Stimulated activated naive B cell treated with anti-CD40 and anti-IgM and Interleukin-4, amounts not matched to agents 10 μg/mL and 1 μg/mL and 100 μg/mL, for 72 hours (primary cell): ENCODE data around the gene COA1.

Experiments used
- ATAC-seq, 2 donors: fragments of 150-1000 bp; cut with Tn5 transposase; replicated peaks; 2 replicates each; pipeline ENCODE4 v1.10.0; 2021; ENCODE audit warnings: moderate library complexity in 1 of 2
- DNase-seq: peaks from one replicate; pipeline ENCODE4 v3.0.0; 2021
- H3K27ac Mint-ChIP-seq: one replicate; pipeline ENCODE4 v1.8.0; 2022; ENCODE audit warnings: mild to moderate bottlenecking, mixed read lengths
- H3K27me3 Mint-ChIP-seq, 2 donors: one replicate each; pipeline ENCODE4 v1.8.0; 2022; ENCODE audit warnings: mixed read lengths in 2 of 2
- H3K36me3 Mint-ChIP-seq, 2 donors: one replicate each; pipeline ENCODE4 v1.8.0; 2022; ENCODE audit warnings: mixed read lengths in 2 of 2, mild to moderate bottlenecking in 1 of 2
- H3K4me1 Mint-ChIP-seq, 2 donors: one replicate each; pipeline ENCODE4 v1.8.0; 2022; ENCODE audit warnings: mixed read lengths in 2 of 2, mild to moderate bottlenecking in 1 of 2
- H3K4me3 Mint-ChIP-seq, 2 donors: one replicate each; pipeline ENCODE4 v1.8.0; 2022; ENCODE audit warnings: mild to moderate bottlenecking in 2 of 2, mixed read lengths in 2 of 2, moderate library complexity in 1 of 2
- H3K9me3 Mint-ChIP-seq, 2 donors: one replicate each; pipeline ENCODE4 v1.8.0; 2022; ENCODE audit warnings: mixed read lengths in 2 of 2, mild to moderate bottlenecking in 1 of 2

Gene COA1

GRCh38 chr7:43764039-43764761 is 34.9 kb upstream of the COA1 start:
- H3K27me3 Mint-ChIP-seq, result no peaks in the 10 kb centered on the region
- H3K4me3 Mint-ChIP-seq, result peak overlapping the region; percentile 14 to 46
- ATAC-seq, result peak; percentile 77 to 78
- H3K27ac Mint-ChIP-seq, result peak overlapping the region; percentile 51
- no peaks in the 10 kb centered on the region for H3K9me3 Mint-ChIP-seq
- H3K4me1 Mint-ChIP-seq, result peaks cover 12 to 18% of the 10 kb centered on the region in 2 donors
- DNase-seq, result no peak
- no peaks in the 10 kb centered on the region for H3K36me3 Mint-ChIP-seq

- Mint-ChIP-seq H3K36me3 (no peaks in the 10 kb centered on the region), H3K4me1 (peaks cover 12 to 19% of the 10 kb centered on the region in 2 donors)
Observed at GRCh38 chr7:43763183-43763582, 33.9 kb upstream of the COA1 start.

GRCh38 chr7:43761938-43762692 is 32.8 kb upstream of the COA1 start:
- Mint-ChIP-seq H3K9me3 (no peaks in the 10 kb centered on the region), H3K27ac (no peak overlapping the region), H3K36me3 (no peaks in the 10 kb centered on the region), H3K27me3 (peaks cover 5 to 6% of the 10 kb centered on the region in 2 donors), H3K4me1 (peaks cover 12 to 26% of the 10 kb centered on the region in 2 donors), H3K4me3 (no peak overlapping the region)
- no peak for DNase-seq
- ATAC-seq, result no peak

More at GRCh38 chr7:43763183-43763582, 33.9 kb upstream of the COA1 start:
- H3K27ac Mint-ChIP-seq, result no peak overlapping the region
- DNase-seq, result no peak
- no peak for ATAC-seq
- no peak overlapping the region for H3K4me3 Mint-ChIP-seq
- no peaks in the 10 kb centered on the region for H3K27me3 Mint-ChIP-seq
- no peaks in the 10 kb centered on the region for H3K9me3 Mint-ChIP-seq

- Mint-ChIP-seq H3K27ac (no peak overlapping the region), H3K4me1 (peaks cover 12 to 31% of the 10 kb centered on the region in 2 donors)
Observed at GRCh38 chr7:43761382-43761781, 32.1 kb upstream of the COA1 start.

GRCh38 chr7:43760861-43761260 is 31.5 kb upstream of the COA1 start:
- no peak overlapping the region for H3K4me3 Mint-ChIP-seq
- no peaks in the 10 kb centered on the region for H3K36me3 Mint-ChIP-seq
- peaks cover 12 to 31% of the 10 kb centered on the region in 2 donors for H3K4me1 Mint-ChIP-seq
- H3K27ac Mint-ChIP-seq, result no peak overlapping the region
- peaks cover 8 to 11% of the 10 kb centered on the region in 2 donors for H3K27me3 Mint-ChIP-seq
- DNase-seq (no peak), ATAC-seq (no peak)
- no peaks in the 10 kb centered on the region for H3K9me3 Mint-ChIP-seq

More at GRCh38 chr7:43761382-43761781, 32.1 kb upstream of the COA1 start:
- Mint-ChIP-seq H3K27me3 (peaks cover 8 to 11% of the 10 kb centered on the region in 2 donors), H3K9me3 (no peaks in the 10 kb centered on the region), H3K36me3 (no peaks in the 10 kb centered on the region), H3K4me3 (no peak overlapping the region)
- DNase-seq, result no peak
- no peak for ATAC-seq

GRCh38 chr7:43758822-43759683 is 29.7 kb upstream of the COA1 start:
- H3K27ac Mint-ChIP-seq, result no peak overlapping the region
- peaks cover 8 to 22% of the 10 kb centered on the region in 2 donors for H3K4me1 Mint-ChIP-seq
- H3K27me3 Mint-ChIP-seq, result peaks cover 8 to 11% of the 10 kb centered on the region in 2 donors
- ATAC-seq (peak; percentile 77 to 79), DNase-seq (peak; percentile 31)
- no peaks in the 10 kb centered on the region for H3K36me3 Mint-ChIP-seq
- no peaks in the 10 kb centered on the region for H3K9me3 Mint-ChIP-seq
- peak overlapping the region; percentile 80 to 82 for H3K4me3 Mint-ChIP-seq

- ATAC-seq (peak; percentile 74 to 81), DNase-seq (peak; percentile 48)
- peaks cover 8 to 11% of the 10 kb centered on the region in 2 donors for H3K27me3 Mint-ChIP-seq
- H3K4me3 Mint-ChIP-seq, result peak within 1 kb of the TSS; percentile 81 to 82
- H3K4me1 Mint-ChIP-seq, result peaks cover 7 to 20% of the 10 kb centered on the region in 2 donors
- H3K9me3 Mint-ChIP-seq, result no peaks in the 10 kb centered on the region
- H3K27ac Mint-ChIP-seq, result peak within 1 kb of the TSS; percentile 47
- no peaks in the 10 kb centered on the region for H3K36me3 Mint-ChIP-seq
Observed at GRCh38 chr7:43758029-43758821, 28.9 kb upstream of the COA1 start, which contains the start of gene BLVRA. BLVRA (plus strand) TSS chr7:43758680; CDS start chr7:43771159, 12,479 bp downstream.

- H3K27me3 Mint-ChIP-seq, result peaks cover 8 to 11% of the 10 kb centered on the region in 2 donors
- ATAC-seq (no peak), DNase-seq (no peak)
- H3K36me3 Mint-ChIP-seq, result no peaks in the 10 kb centered on the region
- H3K4me3 Mint-ChIP-seq, result peak overlapping the region in 1 of 2 donors; percentile 81
- peaks cover 3 to 13% of the 10 kb centered on the region in 2 donors for H3K4me1 Mint-ChIP-seq
- no peaks in the 10 kb centered on the region for H3K9me3 Mint-ChIP-seq
- H3K27ac Mint-ChIP-seq, result no peak overlapping the region
Observed at GRCh38 chr7:43757073-43757720, 27.9 kb upstream of the COA1 start.

- H3K4me1 Mint-ChIP-seq, result peaks cover 0 to 13% of the 10 kb centered on the region in 2 donors
- no peaks in the 10 kb centered on the region for H3K9me3 Mint-ChIP-seq
- DNase-seq, result no peak
- H3K27me3 Mint-ChIP-seq, result peaks cover 8 to 11% of the 10 kb centered on the region in 2 donors
- no peak overlapping the region for H3K27ac Mint-ChIP-seq
- ATAC-seq, result no peak
- no peak overlapping the region for H3K4me3 Mint-ChIP-seq
- no peaks in the 10 kb centered on the region for H3K36me3 Mint-ChIP-seq
Observed at GRCh38 chr7:43756368-43757072, 27.2 kb upstream of the COA1 start.

- DNase-seq, result no peak
- Mint-ChIP-seq H3K27me3 (peaks cover 8 to 11% of the 10 kb centered on the region in 2 donors), H3K27ac (no peak overlapping the region), H3K4me3 (no peak overlapping the region), H3K9me3 (no peaks in the 10 kb centered on the region), H3K36me3 (no peaks in the 10 kb centered on the region), H3K4me1 (peaks cover 0 to 13% of the 10 kb centered on the region in 2 donors)
- ATAC-seq, result no peak
Observed at GRCh38 chr7:43754596-43754995, 25.3 kb upstream of the COA1 start.

GRCh38 chr7:43753843-43754242 is 24.5 kb upstream of the COA1 start:
- Mint-ChIP-seq H3K36me3 (no peaks in the 10 kb centered on the region), H3K4me1 (peaks cover 0 to 13% of the 10 kb centered on the region in 2 donors), H3K9me3 (no peaks in the 10 kb centered on the region), H3K27ac (no peak overlapping the region), H3K27me3 (peaks cover 8 to 11% of the 10 kb centered on the region in 2 donors), H3K4me3 (no peak overlapping the region)
- DNase-seq, result no peak
- ATAC-seq, result no peak

GRCh38 chr7:43753271-43753810 is 24.0 kb upstream of the COA1 start:
- Mint-ChIP-seq H3K27me3 (peaks cover 8 to 11% of the 10 kb centered on the region in 2 donors), H3K27ac (no peak overlapping the region), H3K4me1 (peaks cover 0 to 13% of the 10 kb centered on the region in 2 donors), H3K36me3 (no peaks in the 10 kb centered on the region), H3K4me3 (no peak overlapping the region), H3K9me3 (no peaks in the 10 kb centered on the region)
- no peak for ATAC-seq
- DNase-seq, result no peak
